ENCODE results near the gene APOA4. TPM values are rescaled to one million over a fixed set of nuclear protein-coding genes. Genes with fewer than 3 reads are reported as not detected.

APOA4 gene
- total RNA-seq, 1 donor from 2014 or later: 0.56 TPM

GRCh38 chr11:116771935-116772334 lies 51.2 kb downstream of the APOA4 start:
- H3F3A ChIP-seq (ENCODE audit: low read depth): peaks cover 39% of the 10 kb centered on the region
- peaks cover 47% of the 10 kb centered on the region for H3K79me2 ChIP-seq (ENCODE audit: low read depth)
- Mint-ChIP-seq H3K36me3 (peaks cover 8% of the 10 kb centered on the region), H3K27me3 (ENCODE audit: insufficient read depth, low read depth) (no peaks in the 10 kb centered on the region), H3K9me3 (no peaks in the 10 kb centered on the region), H3K4me1 (peaks cover 28% of the 10 kb centered on the region), H3K27ac (no peak overlapping the region), H3K4me3 (peak overlapping the region; percentile 95)
- H3K4me3 ChIP-seq: peak overlapping the region; percentile 98
- no peak for DNase-seq (ENCODE audit: low spot score)
- no peak overlapping the region for H3K27ac ChIP-seq
- TF ChIP-seq EZH2 (IDR thresholded peaks at IDR 0.05): no peak
- TF ChIP-seq, protein P1, sequence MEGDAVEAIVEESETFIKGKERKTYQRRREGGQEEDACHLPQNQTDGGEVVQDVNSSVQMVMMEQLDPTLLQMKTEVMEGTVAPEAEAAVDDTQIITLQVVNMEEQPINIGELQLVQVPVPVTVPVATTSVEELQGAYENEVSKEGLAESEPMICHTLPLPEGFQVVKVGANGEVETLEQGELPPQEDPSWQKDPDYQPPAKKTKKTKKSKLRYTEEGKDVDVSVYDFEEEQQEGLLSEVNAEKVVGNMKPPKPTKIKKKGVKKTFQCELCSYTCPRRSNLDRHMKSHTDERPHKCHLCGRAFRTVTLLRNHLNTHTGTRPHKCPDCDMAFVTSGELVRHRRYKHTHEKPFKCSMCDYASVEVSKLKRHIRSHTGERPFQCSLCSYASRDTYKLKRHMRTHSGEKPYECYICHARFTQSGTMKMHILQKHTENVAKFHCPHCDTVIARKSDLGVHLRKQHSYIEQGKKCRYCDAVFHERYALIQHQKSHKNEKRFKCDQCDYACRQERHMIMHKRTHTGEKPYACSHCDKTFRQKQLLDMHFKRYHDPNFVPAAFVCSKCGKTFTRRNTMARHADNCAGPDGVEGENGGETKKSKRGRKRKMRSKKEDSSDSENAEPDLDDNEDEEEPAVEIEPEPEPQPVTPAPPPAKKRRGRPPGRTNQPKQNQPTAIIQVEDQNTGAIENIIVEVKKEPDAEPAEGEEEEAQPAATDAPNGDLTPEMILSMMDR (IDR thresholded peaks at IDR 0.05): no peak
- no peak for TF ChIP-seq EZH2phosphoT487 (IDR thresholded peaks at IDR 0.05)
- H4K20me1 ChIP-seq (ENCODE audit: low read depth): peaks cover 15% of the 10 kb centered on the region
- peaks cover 8% of the 10 kb centered on the region for H3K36me3 ChIP-seq
- H3K9ac ChIP-seq: peak overlapping the region; percentile 82
- H3K27me3 ChIP-seq: no peaks in the 10 kb centered on the region
- H3K9me3 ChIP-seq (ENCODE audit: low read depth): no peaks in the 10 kb centered on the region
- no peak overlapping the region for H2AFZ ChIP-seq (replicated peaks)
- H3K4me2 ChIP-seq: peak overlapping the region; percentile 83
- H3K4me1 ChIP-seq: peaks cover 23% of the 10 kb centered on the region

Other genes with a start within 250 kb of the APOA4 start
- gene BUD13, start 50.3 kb downstream of the APOA4 start, total RNA-seq (ENCODE audit: low replicate concordance): 31.5 and 33.8 TPM in 2 replicates
- 38.5 and 48.2 TPM in 2 replicates for gene ZPR1, start 35.3 kb downstream of the APOA4 start, total RNA-seq (ENCODE audit: low replicate concordance)
- gene APOA5, start 31.4 kb downstream of the APOA4 start, total RNA-seq (ENCODE audit: low replicate concordance): 0.25 TPM in 1 of 2 replicates, not detected in the other
- not detected in 2 replicates for gene APOC3, start 6.6 kb upstream of the APOA4 start, total RNA-seq (ENCODE audit: low replicate concordance)
- 0.84 and 2.7 TPM in 2 replicates for gene APOA1, start 14.3 kb upstream of the APOA4 start, total RNA-seq (ENCODE audit: low replicate concordance)